K562 (cell line): Measurements from ENCODE around the gene AHNAK. TPM values are rescaled to one million over a fixed set of nuclear protein-coding genes. Genes with fewer than 3 reads are reported as not detected.

Source experiments
- ARID4B ChIP-seq: sonication (generic); formaldehyde crosslinking; IDR thresholded peaks from 2 replicates; pipeline ENCODE4 v1.8.0; 2022; ENCODE audit warnings: mild to moderate bottlenecking, missing genetic modification reagents
- ATF3 ChIP-seq, 2 experiments: fragments of 450-650 bp in 1 of 2; sonication (generic) in 1 of 2; formaldehyde crosslinking in 1 of 2; IDR thresholded peaks in 1 of 2; conservative IDR thresholded peaks in 1 of 2; 2 replicates each; pipeline versions ENCODE4 v1.6.1 to v1.8.1; 2016 to 2023; ENCODE audit warnings: mild to moderate bottlenecking in 2 of 2, moderate library complexity in 2 of 2, inconsistent platforms in 1 of 2, missing genetic modification reagents in 1 of 2
- CBFA2T3 ChIP-seq: fragments of 450-650 bp; IDR thresholded peaks from 2 replicates; pipeline ENCODE4 v1.6.1; 2017
- CBX1 ChIP-seq: sonication (generic); IDR thresholded peaks from 2 replicates; pipeline ENCODE4 v1.6.1; 2016; ENCODE audit warnings: antibody characterized with exemption, low read depth, mild to moderate bottlenecking
- CTBP1 ChIP-seq: fragments of 450-650 bp; IDR thresholded peaks from 2 replicates; pipeline ENCODE4 v1.6.1; 2016; ENCODE audit warnings: borderline replicate concordance
- GATA2 ChIP-seq: sonication (generic); formaldehyde crosslinking; IDR thresholded peaks from 2 replicates; pipeline ENCODE4 v1.4.0; 2020; ENCODE audit warnings: mild to moderate bottlenecking, missing genetic modification reagents
- JUN ChIP-seq, 2 experiments: sonication (generic) in 1 of 2; formaldehyde crosslinking in 1 of 2; IDR thresholded peaks; 2 replicates each; pipeline versions ENCODE4 v1.6.1 to v1.8.0; 2012 to 2022; ENCODE audit warnings: borderline replicate concordance in 2 of 2, mild to moderate bottlenecking in 2 of 2, improper control_type of control experiment in 1 of 2, low read depth in 1 of 2, low read length in 1 of 2, missing genetic modification reagents in 1 of 2
- MEF2D ChIP-seq: conservative IDR thresholded peaks from 2 replicates; pipeline ENCODE4 v1.6.1; 2016; ENCODE audit warnings: low read depth, missing genetic modification characterization, missing compliant biosample characterization
- MNT ChIP-seq, 2 experiments: fragments of 450-650 bp; conservative IDR thresholded peaks; 2 replicates each; pipeline ENCODE4 v1.6.1; 2017; ENCODE audit warnings: mild to moderate bottlenecking in 2 of 2, moderate library complexity in 2 of 2
- MTA2 ChIP-seq: fragments of 450-650 bp; IDR thresholded peaks from 2 replicates; pipeline ENCODE4 v1.6.1; 2016; ENCODE audit warnings: low read depth
- PHF21A ChIP-seq: fragments of 450-650 bp; IDR thresholded peaks from 2 replicates; pipeline ENCODE4 v1.6.1; 2017; ENCODE audit warnings: low read depth, borderline replicate concordance
- SRSF3 ChIP-seq: fragments of 200-400 bp; formaldehyde crosslinking; IDR thresholded peaks from 2 replicates; pipeline ENCODE4 v1.6.1; 2016; ENCODE audit warnings: mild to moderate bottlenecking, low read length, moderate library complexity; ENCODE audit not compliant: insufficient read depth
- TAF7 ChIP-seq: fragments of 450-650 bp; IDR thresholded peaks from 2 replicates; pipeline ENCODE4 v1.6.1; 2016; ENCODE audit warnings: missing genetic modification characterization, missing compliant biosample characterization
- ZBTB17 ChIP-seq: fragments of 450-650 bp; formaldehyde crosslinking; IDR thresholded peaks from 2 replicates; pipeline ENCODE4 v1.4.0; 2020; ENCODE audit warnings: mild to moderate bottlenecking
- ZFP36 ChIP-seq: fragments of 150-350 bp; IDR thresholded peaks from 2 replicates; pipeline ENCODE4 v1.6.1; 2018; ENCODE audit warnings: low read length, low read depth; ENCODE audit not compliant: partially characterized antibody
- ZHX1 ChIP-seq: fragments of 150-350 bp; conservative IDR thresholded peaks from 2 replicates; pipeline ENCODE4 v1.6.1; 2014; ENCODE audit warnings: low read length
- ZZZ3 ChIP-seq: fragments of 450-650 bp; IDR thresholded peaks from 2 replicates; pipeline ENCODE4 v1.6.1; 2016; ENCODE audit warnings: antibody characterized with exemption, mild to moderate bottlenecking, moderate library complexity
- polyA plus RNA-seq, 8 experiments: library from polyadenylated mRNA; depleted of rRNA in 4 of 8; stranded (reverse) in 5 of 8; unstranded in 3 of 8; fragments of >200 nt; fragmentation: Nextera tagmentation in 2 of 8; fragmentation: Illumina TruSeq in 1 of 8; extraction: Ambion mirVana in 2 of 8; extraction: Trizol in 1 of 8; gene quantifications; 2 replicates each; pipeline versions ENCODE4 v1.2.1 to v1.2.3, GENCODE V29; 2011 to 2014; ENCODE audit warnings: inconsistent platforms in 1 of 8, missing spikeins in 1 of 8
- total RNA-seq, 7 experiments: library from RNA; depleted of rRNA in 6 of 7; stranded (reverse); fragments of >200 nt in 6 of 7; fragmentation: Illumina TruSeq in 2 of 7; extraction: Trizol in 2 of 7; gene quantifications; 2 replicates each; pipeline versions ENCODE4 v1.2.1 to v1.2.3, GENCODE V29; 2011 to 2021; ENCODE audit warnings: low replicate concordance in 1 of 7

Gene AHNAK
- total and polyA plus RNA-seq, 9 of the 15 experiments (the other 6 are each of a cell fraction or from before 2014, with no cell fraction given): 1.5 to 89.7 (median 45.0) TPM

- TF ChIP-seq ZHX1 (no peak), CBX1 (no peak), ARID4B (CRISPR knock-in tag) (no peak), SRSF3 (no peak), ZZZ3 (no peak), PHF21A (0 out of 2 replicates have a peak, but pooled peaks have one; percentile 30), ZBTB17 (CRISPR knock-in tag) (no peak), MEF2D (tag) (0 out of 2 replicates have a peak, but pooled peaks have one; percentile 7), ATF3 (IDR thresholded peaks at IDR 0.05) (peak; percentile 99), ATF3 (CRISPR knock-in tag; conservative IDR thresholded peaks at IDR 0.05) (peak; percentile 57; the same call in 1 of the 2 replicates), GATA2 (CRISPR knock-in tag) (no peak), CBFA2T3 (peak; percentile 59), JUN (IDR thresholded peaks at IDR 0.05; ENCODE audit: borderline replicate concordance, low read depth, low read length) (peak; percentile 78), JUN (CRISPR knock-in tag; IDR thresholded peaks at IDR 0.05; ENCODE audit: borderline replicate concordance) (no peak), ZFP36 (no peak), TAF7 (tag) (no peak), MNT (conservative IDR thresholded peaks at IDR 0.05) (0 out of 4 replicates have a peak, but pooled peaks of 1 of the 2 experiments have one; percentile 35), CTBP1 (peak; percentile 78), MTA2 (peak; percentile 52)
Observed at GRCh38 chr11:62472063-62472884, 74.3 kb downstream of the AHNAK start (continued).
